ENCODE results near the gene CXCL10.
A peak's percentile ranks its signal among the peaks of the same experiment; 100 is the strongest.
"Not testable (repeated sequence)": the region's sequence is repeated elsewhere in the genome, so short reads cannot be mapped to it uniquely, and the experiment has no call there.

CXCL10 gene

DNA sequence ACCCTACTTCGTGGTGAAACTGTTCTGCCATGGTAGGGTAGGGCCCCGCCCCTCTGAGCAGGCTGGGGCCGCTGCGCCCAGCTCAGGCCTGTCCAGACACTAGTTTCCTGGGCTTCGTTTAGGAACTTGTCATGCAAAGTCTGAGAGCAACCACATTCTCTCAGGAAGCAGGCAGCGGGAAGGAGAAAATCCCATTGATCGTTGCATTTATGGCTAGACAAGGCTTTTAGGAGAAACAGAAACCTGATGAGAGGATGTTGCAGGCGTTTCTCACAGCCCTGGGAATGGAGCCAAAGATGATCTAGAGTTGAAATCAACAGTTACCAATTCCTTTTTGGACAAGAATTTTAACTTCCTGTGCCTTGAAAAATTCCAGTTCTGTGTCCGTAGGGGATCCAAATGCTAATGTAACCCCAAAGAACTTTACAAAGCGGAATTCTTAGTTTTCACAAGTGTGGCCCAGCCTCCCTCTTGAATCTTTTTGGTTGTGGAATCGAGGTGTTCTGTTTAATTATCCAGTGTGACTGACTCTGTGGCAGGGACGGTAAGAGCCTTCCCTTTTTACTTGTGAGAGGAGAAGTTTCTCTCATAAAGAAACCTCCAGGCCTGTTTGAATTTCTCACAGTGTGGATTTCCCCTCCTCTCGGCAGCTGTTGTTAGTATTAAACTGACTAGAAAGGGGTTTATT, 11.5 kb downstream of the CXCL10 start:
- no peak for DNase-seq (ENCODE audit: low read depth in 1 of 2, low spot score in 1 of 2)
- no peak for TF ChIP-seq JUND (IDR thresholded peaks at IDR 0.05; ENCODE audit: low read depth)
- in situ Hi-C loops (cut with HindIII; ENCODE audit: low pct_unique_long_range_greater_than_20kb, low sequenced_read_pairs), result no loop called here

DNA sequence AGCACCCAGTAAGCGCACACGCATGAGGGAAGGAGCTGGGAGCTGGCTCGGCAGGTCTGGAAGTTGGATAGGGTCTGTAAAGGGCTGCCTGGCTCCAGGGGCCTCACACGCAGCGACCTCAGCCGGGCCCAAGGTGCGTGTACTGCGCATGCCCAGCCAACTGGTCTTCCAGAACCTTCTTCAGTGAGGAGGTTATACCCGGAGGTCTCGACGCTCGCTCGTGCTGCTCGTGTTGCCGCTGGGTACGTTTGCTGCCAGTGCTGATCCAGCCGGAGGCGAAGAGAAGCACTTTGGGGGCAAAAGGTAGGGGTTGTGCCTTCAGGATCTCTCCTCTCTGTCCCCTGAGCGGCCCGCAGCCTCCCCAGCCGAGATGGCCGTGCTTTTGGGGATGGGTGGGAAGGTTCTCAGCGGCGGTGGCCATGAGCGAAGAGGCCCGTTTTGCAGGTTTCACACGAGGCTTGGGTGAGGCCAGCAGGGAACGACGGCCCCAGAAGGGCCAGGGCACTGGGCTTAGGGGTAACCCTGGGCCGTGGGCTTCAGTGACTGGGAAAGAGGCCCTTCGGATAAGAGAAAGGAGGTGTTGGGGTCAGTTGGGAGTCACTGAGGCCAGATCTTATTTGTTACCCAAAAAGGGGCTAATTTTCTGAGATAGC, 12.2 kb downstream of the CXCL10 start:
- in situ Hi-C loops (cut with HindIII; ENCODE audit: low pct_unique_long_range_greater_than_20kb, low sequenced_read_pairs), result no loop called here
- no peak for DNase-seq (ENCODE audit: low read depth in 1 of 2, low spot score in 1 of 2)
- TF ChIP-seq JUND (IDR thresholded peaks at IDR 0.05; ENCODE audit: low read depth), result no peak

GRCh38 chr4:76010576-76010975, 12.7 kb downstream of the CXCL10 start:
- DNase-seq (ENCODE audit: low read depth in 1 of 2, low spot score in 1 of 2), result no peak
- no peak for TF ChIP-seq JUND (IDR thresholded peaks at IDR 0.05; ENCODE audit: low read depth)
- in situ Hi-C loops (cut with HindIII; ENCODE audit: low pct_unique_long_range_greater_than_20kb, low sequenced_read_pairs), result no loop called here

GRCh38 chr4:76009311-76009710, 14.0 kb downstream of the CXCL10 start:
- in situ Hi-C loops (cut with HindIII; ENCODE audit: low pct_unique_long_range_greater_than_20kb, low sequenced_read_pairs), result no loop called here
- TF ChIP-seq JUND (IDR thresholded peaks at IDR 0.05; ENCODE audit: low read depth), result no peak

DNA sequence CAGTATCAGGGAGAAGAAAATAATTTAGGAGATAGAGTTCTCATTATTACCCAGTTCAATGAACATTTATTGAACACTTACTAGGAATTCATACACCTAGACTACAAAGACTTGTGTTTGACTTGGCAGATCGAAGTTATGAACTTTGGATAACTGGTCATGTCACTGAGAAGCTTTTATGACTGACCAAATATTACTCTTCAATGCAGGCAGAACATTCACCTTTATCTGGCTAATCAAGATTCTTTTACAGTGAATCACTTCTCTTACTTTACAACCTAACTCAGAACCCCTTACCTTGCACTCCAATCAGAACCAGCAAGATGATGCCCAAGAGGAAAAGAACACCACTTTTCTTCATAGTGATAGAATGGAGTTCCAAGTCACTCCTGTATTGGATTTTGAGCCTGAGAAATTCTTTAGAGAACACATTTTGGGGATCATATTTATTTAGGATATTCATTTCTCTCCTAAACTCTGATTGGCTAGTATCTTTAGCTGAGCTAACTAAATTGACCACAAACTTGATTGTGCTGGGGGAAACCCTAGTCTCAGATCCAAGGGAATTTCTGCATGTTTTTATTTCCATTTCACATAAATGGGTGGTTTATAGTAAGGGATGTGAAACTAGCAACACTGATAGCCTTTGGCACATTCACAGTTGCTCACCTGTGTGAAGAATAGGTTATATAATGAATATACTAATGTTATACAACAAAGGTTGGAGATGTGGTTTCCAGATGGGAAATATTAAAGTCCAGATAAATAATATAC, 16.0 kb downstream of the CXCL10 start, which contains the start of gene CXCL9:
CXCL9 (minus strand) TSS at position 421 of the 774 bp plus-strand sequence; CDS start at position 361, 60 bp downstream.
- in situ Hi-C loops (cut with HindIII; ENCODE audit: low pct_unique_long_range_greater_than_20kb, low sequenced_read_pairs), result no loop called here
- TF ChIP-seq JUND (IDR thresholded peaks at IDR 0.05; ENCODE audit: low read depth), result no peak
- peak in 1 of 2 experiments; percentile 41 for DNase-seq (ENCODE audit: low read depth in 1 of 2, low spot score in 1 of 2)

More at GRCh38 chr4:76009311-76009710, 14.0 kb downstream of the CXCL10 start:
- no peak for DNase-seq (ENCODE audit: low read depth in 1 of 2, low spot score in 1 of 2)

DNA sequence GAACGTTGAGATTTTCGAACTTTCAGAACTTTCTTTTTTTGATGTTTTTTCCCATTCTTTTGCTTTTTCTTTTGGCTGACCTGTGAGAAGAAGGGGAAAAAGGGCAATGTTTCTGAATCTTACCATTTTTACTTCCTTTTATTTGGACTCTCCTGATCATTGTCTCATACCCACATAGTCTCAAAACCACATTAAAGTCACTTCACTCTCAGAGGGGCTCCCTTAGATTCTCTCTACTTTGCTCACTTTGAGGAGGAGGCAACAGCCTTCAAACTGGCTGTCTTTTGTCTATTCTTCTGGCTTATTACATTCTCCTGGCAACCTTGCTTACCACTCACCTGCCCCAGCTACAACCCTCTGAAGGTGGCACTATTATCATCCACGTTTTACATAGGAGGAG, 19.7 kb downstream of the CXCL10 start:
- in situ Hi-C loops (cut with HindIII; ENCODE audit: low pct_unique_long_range_greater_than_20kb, low sequenced_read_pairs), result no loop called here
- no peak for TF ChIP-seq JUND (IDR thresholded peaks at IDR 0.05; ENCODE audit: low read depth)
- DNase-seq (ENCODE audit: low read depth in 1 of 2, low spot score in 1 of 2), result no peak

- in situ Hi-C loops (cut with HindIII; ENCODE audit: low pct_unique_long_range_greater_than_20kb, low sequenced_read_pairs), result no loop called here
- no peak for TF ChIP-seq JUND (IDR thresholded peaks at IDR 0.05; ENCODE audit: low read depth)
These were observed 20.3 kb downstream of the CXCL10 start for GRCh38 chr4:76003035-76003434.

GRCh38 chr4:76002176-76002575, 21.1 kb downstream of the CXCL10 start:
- DNase-seq (ENCODE audit: low read depth in 1 of 2, low spot score in 1 of 2), result peak in 1 of 2 experiments; percentile 7
- TF ChIP-seq JUND (IDR thresholded peaks at IDR 0.05; ENCODE audit: low read depth), result no peak
- in situ Hi-C loops (cut with HindIII; ENCODE audit: low pct_unique_long_range_greater_than_20kb, low sequenced_read_pairs), result no loop called here

More at GRCh38 chr4:76003035-76003434, 20.3 kb downstream of the CXCL10 start:
- DNase-seq (ENCODE audit: low read depth in 1 of 2, low spot score in 1 of 2), result no peak

DNA sequence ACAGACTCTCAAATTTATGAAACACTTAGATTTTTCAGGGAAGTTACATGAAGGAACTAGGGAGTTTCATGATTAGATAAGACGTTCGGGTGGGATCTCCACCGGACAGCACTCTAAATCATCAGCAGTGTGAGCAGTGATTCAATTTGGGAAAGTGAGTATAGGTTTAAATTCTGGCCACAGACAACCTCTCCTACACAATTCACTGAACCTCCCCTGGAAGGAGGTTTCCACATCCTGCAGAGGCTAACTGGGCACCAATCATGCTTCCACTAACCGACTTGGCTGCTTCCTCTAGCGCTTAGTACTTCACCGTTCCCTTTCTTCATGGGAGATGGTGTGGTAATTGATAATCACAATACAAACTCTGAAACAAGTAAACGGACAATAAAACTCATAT, 21.6 kb downstream of the CXCL10 start:
- TF ChIP-seq JUND (IDR thresholded peaks at IDR 0.05; ENCODE audit: low read depth), result no peak
- in situ Hi-C loops (cut with HindIII; ENCODE audit: low pct_unique_long_range_greater_than_20kb, low sequenced_read_pairs), result no loop called here
- no peak for DNase-seq (ENCODE audit: low read depth in 1 of 2, low spot score in 1 of 2)

- no peak for DNase-seq (ENCODE audit: low read depth in 1 of 2, low spot score in 1 of 2)
- in situ Hi-C loops (cut with HindIII; ENCODE audit: low pct_unique_long_range_greater_than_20kb, low sequenced_read_pairs), result no loop called here
- TF ChIP-seq JUND (IDR thresholded peaks at IDR 0.05; ENCODE audit: low read depth), result no peak
These were observed 23.0 kb downstream of the CXCL10 start for GRCh38 chr4:76000279-76000678.

GRCh38 chr4:75998525-75999147, 24.7 kb downstream of the CXCL10 start:
- DNase-seq (ENCODE audit: low read depth in 1 of 2, low spot score in 1 of 2); in situ Hi-C loops (cut with HindIII; ENCODE audit: low pct_unique_long_range_greater_than_20kb, low sequenced_read_pairs): not testable (repeated sequence)

DNA sequence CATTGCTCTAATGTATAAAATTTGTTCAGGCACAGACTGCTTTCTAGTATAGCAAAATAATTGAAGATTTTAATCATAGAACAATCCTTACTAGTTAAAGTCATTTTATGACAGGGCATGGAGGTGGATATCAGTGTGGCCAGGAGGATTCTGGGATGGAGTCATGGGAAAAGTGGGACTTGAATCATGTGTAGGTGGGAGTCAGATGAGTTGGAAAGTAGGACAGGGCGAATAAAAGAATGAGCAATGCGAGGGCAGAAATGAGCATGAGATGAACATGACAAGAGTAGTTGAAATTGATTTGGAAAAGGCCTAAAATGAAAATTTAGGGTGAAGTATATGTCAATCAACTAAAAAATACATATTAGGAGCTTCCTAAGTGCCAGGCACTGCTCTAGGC, 25.4 kb downstream of the CXCL10 start:
- no peak for DNase-seq (ENCODE audit: low read depth in 1 of 2, low spot score in 1 of 2)
- TF ChIP-seq JUND (IDR thresholded peaks at IDR 0.05; ENCODE audit: low read depth), result no peak
- in situ Hi-C loops (cut with HindIII; ENCODE audit: low pct_unique_long_range_greater_than_20kb, low sequenced_read_pairs), result no loop called here

Measured in T47D (cell line).